ENCODE results near the gene LACTB. TPM values are rescaled to one million over a fixed set of nuclear protein-coding genes. Genes with fewer than 3 reads are reported as not detected.

The LACTB gene
- total RNA-seq: 10 to 100 TPM; 13.6 to 25.0 (median 19.4) TPM

GRCh38 chr15:63121382-63122001 is at the start of gene LACTB:
TSS of gene LACTB (plus strand) at chr15:63121861. CDS start at chr15:63121872, 11 bp downstream.
- DNase-seq (ENCODE audit: low spot score in 2 of 2): peak; percentile 84 to 97
- peak within 1 kb of the TSS; percentile 97 for H3K4me3 ChIP-seq (ENCODE audit: low read depth, poor library complexity, severe bottlenecking)
- 3 to 6% methylated on average over 17 to 26 of the region's 40 CpGs for WGBS, 2 donors
- intact Hi-C loops (cut with DNase I; ENCODE audit: low total_unique reads): no loop called here
- no peak for TF ChIP-seq CTCF (IDR thresholded peaks at IDR 0.05)
- no peak for TF ChIP-seq POLR2A (IDR thresholded peaks at IDR 0.05)

- no peak for DNase-seq (ENCODE audit: low spot score in 2 of 2)
- WGBS, 2 donors: 50 to 60% methylated on average over 3 of the region's 3 CpGs
- no peak overlapping the region for H3K4me3 ChIP-seq (ENCODE audit: low read depth, poor library complexity, severe bottlenecking)
- intact Hi-C loops (cut with DNase I; ENCODE audit: low total_unique reads): no loop called here
- no peak for TF ChIP-seq POLR2A (IDR thresholded peaks at IDR 0.05)
- TF ChIP-seq CTCF (IDR thresholded peaks at IDR 0.05): no peak
Observed at GRCh38 chr15:63072023-63072650, 49.5 kb upstream of the LACTB start.

- 81 to 88% methylated on average over 9 of the region's 9 CpGs for WGBS, 2 donors
- intact Hi-C loops (cut with DNase I; ENCODE audit: low total_unique reads): no loop called here
- H3K4me3 ChIP-seq (ENCODE audit: low read depth, poor library complexity, severe bottlenecking): no peak overlapping the region
- DNase-seq (ENCODE audit: low spot score in 2 of 2): no peak
- TF ChIP-seq CTCF (IDR thresholded peaks at IDR 0.05) (no peak), POLR2A (IDR thresholded peaks at IDR 0.05) (no peak)
Observed at GRCh38 chr15:63072809-63073277, 48.8 kb upstream of the LACTB start.

GRCh38 chr15:63073497-63074172 is 48.0 kb upstream of the LACTB start:
- no peak for TF ChIP-seq CTCF (IDR thresholded peaks at IDR 0.05)
- no peak for TF ChIP-seq POLR2A (IDR thresholded peaks at IDR 0.05)
- intact Hi-C loops (cut with DNase I; ENCODE audit: low total_unique reads): no loop called here
- no peak overlapping the region for H3K4me3 ChIP-seq (ENCODE audit: low read depth, poor library complexity, severe bottlenecking)
- DNase-seq (ENCODE audit: low spot score in 2 of 2): no peak
- WGBS, 2 donors: 64 to 67% methylated on average over 9 of the region's 9 CpGs

GRCh38 chr15:63075015-63075983 is 46.4 kb upstream of the LACTB start:
- DNase-seq (ENCODE audit: low spot score in 2 of 2): no peak
- no peak overlapping the region for H3K4me3 ChIP-seq (ENCODE audit: low read depth, poor library complexity, severe bottlenecking)
- 58 to 61% methylated on average over 17 of the region's 17 CpGs for WGBS, 2 donors
- intact Hi-C loops (cut with DNase I; ENCODE audit: low total_unique reads): no loop called here
- no peak for TF ChIP-seq CTCF (IDR thresholded peaks at IDR 0.05)
- no peak for TF ChIP-seq POLR2A (IDR thresholded peaks at IDR 0.05)
